GM18505 (cell line): ENCODE data around the gene MKNK1.
"Not testable (repeated sequence)": the region's sequence is repeated elsewhere in the genome, so short reads cannot be mapped to it uniquely, and the experiment has no call there.

ENCODE experiments used
- ATAC-seq: cut with Tn5 transposase; IDR thresholded peaks from one replicate; pipeline ENCODE4 v1.9.1; 2021; ENCODE audit not compliant: unreplicated experiment
- POLR2A ChIP-seq: IDR thresholded peaks from 4 replicates; pipeline ENCODE4 v1.6.1; 2011; ENCODE audit warnings: borderline replicate concordance; ENCODE audit not compliant: insufficient read depth, insufficient read length; ENCODE audit errors: extremely low read depth

The MKNK1 gene

GRCh38 chr1:46603858-46604549 is at the start of gene MKNK1:
Gene MKNK1, minus strand, starts transcription at chr1:46604268. Its CDS starts 20,941 bp downstream, at chr1:46583327.
- TF ChIP-seq POLR2A = peak; percentile 95
- peak; percentile 93 for ATAC-seq

- no peak for ATAC-seq
- no peak for TF ChIP-seq POLR2A
Observed at GRCh38 chr1:46653405-46653958, 49.4 kb upstream of the MKNK1 start.

- no peak for TF ChIP-seq POLR2A
- ATAC-seq = no peak
Observed at GRCh38 chr1:46652321-46653100, 48.4 kb upstream of the MKNK1 start.

GRCh38 chr1:46651152-46651551 is 47.1 kb upstream of the MKNK1 start:
- not testable (repeated sequence) for ATAC-seq

GRCh38 chr1:46650491-46650890 is 46.4 kb upstream of the MKNK1 start:
- TF ChIP-seq POLR2A = no peak
- no peak for ATAC-seq

- no peak for ATAC-seq
- no peak for TF ChIP-seq POLR2A
Observed at GRCh38 chr1:46649764-46650163, 45.7 kb upstream of the MKNK1 start.

- TF ChIP-seq POLR2A = no peak
- ATAC-seq = no peak
Observed at GRCh38 chr1:46647611-46648010, 43.5 kb upstream of the MKNK1 start.

- no peak for TF ChIP-seq POLR2A
- ATAC-seq = no peak
Observed at GRCh38 chr1:46646844-46647243, 42.8 kb upstream of the MKNK1 start.

GRCh38 chr1:46646331-46646730 is 42.3 kb upstream of the MKNK1 start:
- no peak for ATAC-seq
- TF ChIP-seq POLR2A = no peak

- TF ChIP-seq POLR2A = no peak
- no peak for ATAC-seq
Observed at GRCh38 chr1:46645815-46646214, 41.7 kb upstream of the MKNK1 start.

- ATAC-seq = no peak
- TF ChIP-seq POLR2A = no peak
Observed at GRCh38 chr1:46643368-46643775, 39.3 kb upstream of the MKNK1 start.

GRCh38 chr1:46642115-46642680 is 38.1 kb upstream of the MKNK1 start:
- TF ChIP-seq POLR2A = no peak
- no peak for ATAC-seq

GRCh38 chr1:46639547-46639946 is 35.5 kb upstream of the MKNK1 start:
- no peak for TF ChIP-seq POLR2A
- no peak for ATAC-seq

- ATAC-seq = no peak
- no peak for TF ChIP-seq POLR2A
Observed at GRCh38 chr1:46638921-46639320, 34.9 kb upstream of the MKNK1 start.

GRCh38 chr1:46637444-46638083 is 33.5 kb upstream of the MKNK1 start:
- ATAC-seq = no peak
- no peak for TF ChIP-seq POLR2A
